Ishikawa (cell line): Measurements from ENCODE around the gene BEAN1.

Experiments
- CEBPB ChIP-seq: IDR thresholded peaks from 2 replicates; pipeline ENCODE4 v1.6.1; 2012
- CREB1 ChIP-seq: IDR thresholded peaks from 2 replicates; pipeline ENCODE4 v1.6.1; 2012; ENCODE audit warnings: low read depth
- EGR1 ChIP-seq: IDR thresholded peaks from 2 replicates; pipeline ENCODE4 v1.6.1; 2012
- EP300 ChIP-seq: IDR thresholded peaks from 2 replicates; pipeline ENCODE4 v1.6.1; 2012; ENCODE audit warnings: borderline replicate concordance
- FOXM1 ChIP-seq: IDR thresholded peaks from 2 replicates; pipeline ENCODE4 v1.6.1; 2012; ENCODE audit warnings: low read depth, borderline replicate concordance
- MAX ChIP-seq: IDR thresholded peaks from 2 replicates; pipeline ENCODE4 v1.6.1; 2012
- NFIC ChIP-seq: IDR thresholded peaks from 2 replicates; pipeline ENCODE4 v1.6.1; 2012
- RAD21 ChIP-seq: IDR thresholded peaks from 2 replicates; pipeline ENCODE4 v1.6.1; 2012; ENCODE audit warnings: low read depth
- TAF1 ChIP-seq: IDR thresholded peaks from 2 replicates; pipeline ENCODE4 v1.6.1; 2012; ENCODE audit warnings: low read depth, mild to moderate bottlenecking
- TCF12 ChIP-seq: IDR thresholded peaks from 2 replicates; pipeline ENCODE4 v1.6.1; 2012; ENCODE audit warnings: low read depth
- TEAD4 ChIP-seq: IDR thresholded peaks from 2 replicates; pipeline ENCODE4 v1.6.1; 2012
- USF1 ChIP-seq: IDR thresholded peaks from 2 replicates; pipeline ENCODE4 v1.6.1; 2012
- YY1 ChIP-seq: IDR thresholded peaks from 2 replicates; pipeline ENCODE4 v1.6.1; 2012; ENCODE audit warnings: low read depth
- ZBTB7A ChIP-seq: IDR thresholded peaks from 2 replicates; pipeline ENCODE4 v1.6.1; 2012; ENCODE audit warnings: low read depth
- TF ChIP-seq, protein P1 (sequence below): IDR thresholded peaks from 2 replicates; pipeline ENCODE4 v1.6.1; 2012; ENCODE audit warnings: low read depth, mild to moderate bottlenecking

Gene BEAN1

DNA sequence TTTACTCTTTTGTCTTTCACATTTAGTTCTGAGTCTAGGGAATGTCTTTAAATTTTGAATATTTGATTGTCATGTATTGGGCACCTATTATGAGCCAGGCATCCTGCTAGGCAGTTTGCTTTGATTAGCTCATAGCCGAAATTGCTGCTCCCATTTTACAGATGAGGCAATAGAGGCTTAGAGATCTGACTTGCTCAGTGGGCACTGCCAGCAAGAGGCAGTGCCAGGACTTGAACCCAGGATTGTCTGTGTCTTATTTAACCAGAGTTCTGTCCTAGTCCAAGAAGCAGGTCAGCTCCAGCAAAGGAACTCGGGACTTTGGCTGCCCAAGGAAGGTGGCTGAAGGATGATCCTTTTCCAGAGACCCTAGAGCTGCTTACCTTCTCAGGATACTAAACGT is 24.5 kb downstream of the BEAN1 start:
- TF ChIP-seq TCF12 (no peak), CREB1 (no peak), ZBTB7A (no peak), EGR1 (no peak), USF1 (no peak)
- TF ChIP-seq, protein P1, sequence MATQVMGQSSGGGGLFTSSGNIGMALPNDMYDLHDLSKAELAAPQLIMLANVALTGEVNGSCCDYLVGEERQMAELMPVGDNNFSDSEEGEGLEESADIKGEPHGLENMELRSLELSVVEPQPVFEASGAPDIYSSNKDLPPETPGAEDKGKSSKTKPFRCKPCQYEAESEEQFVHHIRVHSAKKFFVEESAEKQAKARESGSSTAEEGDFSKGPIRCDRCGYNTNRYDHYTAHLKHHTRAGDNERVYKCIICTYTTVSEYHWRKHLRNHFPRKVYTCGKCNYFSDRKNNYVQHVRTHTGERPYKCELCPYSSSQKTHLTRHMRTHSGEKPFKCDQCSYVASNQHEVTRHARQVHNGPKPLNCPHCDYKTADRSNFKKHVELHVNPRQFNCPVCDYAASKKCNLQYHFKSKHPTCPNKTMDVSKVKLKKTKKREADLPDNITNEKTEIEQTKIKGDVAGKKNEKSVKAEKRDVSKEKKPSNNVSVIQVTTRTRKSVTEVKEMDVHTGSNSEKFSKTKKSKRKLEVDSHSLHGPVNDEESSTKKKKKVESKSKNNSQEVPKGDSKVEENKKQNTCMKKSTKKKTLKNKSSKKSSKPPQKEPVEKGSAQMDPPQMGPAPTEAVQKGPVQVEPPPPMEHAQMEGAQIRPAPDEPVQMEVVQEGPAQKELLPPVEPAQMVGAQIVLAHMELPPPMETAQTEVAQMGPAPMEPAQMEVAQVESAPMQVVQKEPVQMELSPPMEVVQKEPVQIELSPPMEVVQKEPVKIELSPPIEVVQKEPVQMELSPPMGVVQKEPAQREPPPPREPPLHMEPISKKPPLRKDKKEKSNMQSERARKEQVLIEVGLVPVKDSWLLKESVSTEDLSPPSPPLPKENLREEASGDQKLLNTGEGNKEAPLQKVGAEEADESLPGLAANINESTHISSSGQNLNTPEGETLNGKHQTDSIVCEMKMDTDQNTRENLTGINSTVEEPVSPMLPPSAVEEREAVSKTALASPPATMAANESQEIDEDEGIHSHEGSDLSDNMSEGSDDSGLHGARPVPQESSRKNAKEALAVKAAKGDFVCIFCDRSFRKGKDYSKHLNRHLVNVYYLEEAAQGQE, result no peak

GRCh38 chr16:66454751-66455150 is 27.7 kb downstream of the BEAN1 start:
- TF ChIP-seq RAD21, result no peak

GRCh38 chr16:66455970-66456369 is 28.9 kb downstream of the BEAN1 start:
- TF ChIP-seq ZBTB7A (no peak), EP300 (no peak), TCF12 (no peak), MAX (no peak), YY1 (no peak), CEBPB (no peak), TAF1 (no peak), NFIC (no peak), USF1 (no peak), EGR1 (no peak)
- TF ChIP-seq, protein P1, result no peak

GRCh38 chr16:66457888-66458287 is 30.8 kb downstream of the BEAN1 start:
- TF ChIP-seq EGR1 (no peak), TCF12 (no peak), CEBPB (no peak), TEAD4 (no peak), NFIC (no peak), YY1 (no peak), EP300 (no peak), RAD21 (no peak), TAF1 (no peak), MAX (no peak), ZBTB7A (no peak), CREB1 (no peak), FOXM1 (no peak), USF1 (no peak)
- TF ChIP-seq, protein P1, result no peak

DNA sequence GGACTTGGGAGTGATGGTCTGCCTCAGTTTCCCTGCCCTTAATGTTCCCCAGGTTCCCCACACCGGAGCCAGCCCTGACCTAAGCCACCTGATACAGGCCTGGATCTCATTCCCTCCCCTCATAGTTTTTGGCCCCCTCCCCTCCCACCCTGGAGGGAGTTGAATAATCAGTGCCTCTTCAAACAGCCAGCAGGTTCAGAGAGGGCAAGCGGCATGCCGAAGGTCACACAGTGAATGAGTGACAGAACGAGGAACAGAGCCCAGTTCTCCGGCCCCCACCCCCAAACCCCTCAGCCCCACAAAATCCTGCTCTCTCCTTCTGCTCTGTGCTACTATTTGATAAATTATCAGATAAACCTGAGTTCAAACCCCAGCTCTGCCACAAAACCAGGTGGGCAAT is 31.2 kb downstream of the BEAN1 start:
- TF ChIP-seq EGR1 (no peak), TCF12 (no peak), FOXM1 (no peak)

DNA sequence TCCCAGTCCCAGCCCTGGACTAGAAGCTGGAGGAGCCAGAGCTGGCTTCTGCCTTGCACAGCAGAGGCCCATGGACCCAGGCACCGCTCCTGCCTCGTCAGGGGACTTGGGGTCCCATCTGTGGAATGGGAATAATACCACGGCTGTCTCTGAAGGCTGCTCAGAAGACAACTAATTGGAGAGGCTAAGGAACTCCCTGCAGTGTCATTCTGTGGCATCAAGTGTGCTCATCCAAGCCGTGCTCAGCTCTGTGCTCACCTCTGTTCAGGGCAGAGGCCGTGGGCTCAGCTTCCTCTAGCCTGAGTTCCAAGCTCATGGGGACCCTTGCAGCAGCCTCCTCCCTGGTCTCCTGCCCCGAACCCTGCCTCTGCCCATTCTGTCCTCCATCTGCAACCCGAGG is 31.8 kb downstream of the BEAN1 start:
- TF ChIP-seq TCF12 (no peak), RAD21 (no peak), NFIC (no peak), MAX (no peak), TEAD4 (no peak), EP300 (no peak)
